Cardiac muscle cell (in vitro differentiated cells and primary cell): Measurements from ENCODE around the gene TRIO. TPM values are rescaled to one million over a fixed set of nuclear protein-coding genes. Genes with fewer than 3 reads are reported as not detected.

Experiments
- DNase-seq, 2 donors: peaks; one replicate each; pipeline versions ENCODE4 v3.0.0 to v3.0.0-alpha.2; 2010 to 2017; ENCODE audit warnings: low read depth in 1 of 2, low spot score in 1 of 2
- H3K27ac ChIP-seq: fragments of 200-600 bp; sonication (generic); 2 replicates; pipeline ENCODE4 v1.5.1; 2016
- H3K27me3 ChIP-seq: fragments of 200-600 bp; sonication (generic); 2 replicates; pipeline ENCODE4 v1.6.0; 2016; ENCODE audit warnings: control low read depth
- H3K36me3 ChIP-seq: fragments of 200-600 bp; sonication (generic); 2 replicates; pipeline ENCODE4 v1.5.1; 2016; ENCODE audit warnings: control low read depth
- H3K4me1 ChIP-seq: fragments of 200-600 bp; sonication (generic); 2 replicates; pipeline ENCODE4 v1.8.1; 2017; ENCODE audit warnings: low read depth, mild to moderate bottlenecking, mixed run types
- H3K4me3 ChIP-seq: fragments of 200-600 bp; sonication (generic); 2 replicates; pipeline ENCODE4 v1.5.1; 2016; ENCODE audit warnings: mild to moderate bottlenecking
- H3K9me3 ChIP-seq: fragments of 200-600 bp; sonication (generic); 2 replicates; pipeline ENCODE4 v1.5.1; 2017; ENCODE audit warnings: low read depth, mild to moderate bottlenecking, control low read depth
- CTCF ChIP-seq: IDR thresholded peaks from 2 replicates; pipeline ENCODE4 v1.5.1; 2012; ENCODE audit warnings: low read depth, mild to moderate bottlenecking, low read length
- polyA plus RNA-seq: library from polyadenylated mRNA; unstranded; fragments of >200 nt; fragmentation: Nextera tagmentation; extraction: Ambion mirVana; gene quantifications from 2 replicates; pipeline ENCODE4 v1.2.1, GENCODE V29; 2016
- total RNA-seq: library from RNA; depleted of rRNA; stranded (reverse); fragments of >200 nt; gene quantifications from 2 replicates; pipeline ENCODE4 v1.2.3, GENCODE V29; 2016

TRIO gene
- total and polyA plus RNA-seq, 2 experiments from 2014 or later, result 15.5 to 104 TPM

GRCh38 chr5:14479143-14479696, 336.1 kb downstream of the TRIO start:
- TF ChIP-seq CTCF, result no peak
- Histone ChIP-seq H3K27ac (no peak overlapping the region), H3K4me3 (no peak overlapping the region), H3K4me1 (no peaks in the 10 kb centered on the region), H3K27me3 (no peaks in the 10 kb centered on the region), H3K9me3 (no peaks in the 10 kb centered on the region), H3K36me3 (peaks cover 66% of the 10 kb centered on the region)
- no peak for DNase-seq

- no peaks in the 10 kb centered on the region for H3K27me3 ChIP-seq
- no peaks in the 10 kb centered on the region for H3K4me1 ChIP-seq
- peaks cover 74% of the 10 kb centered on the region for H3K36me3 ChIP-seq
- DNase-seq, result no peak
- no peak overlapping the region for H3K4me3 ChIP-seq
- no peak for TF ChIP-seq CTCF
- no peak overlapping the region for H3K27ac ChIP-seq
- H3K9me3 ChIP-seq, result no peaks in the 10 kb centered on the region
Measured at GRCh38 chr5:14481349-14481748, 338.2 kb downstream of the TRIO start.

GRCh38 chr5:14482085-14482484, 338.9 kb downstream of the TRIO start:
- no peak for DNase-seq
- Histone ChIP-seq H3K9me3 (no peaks in the 10 kb centered on the region), H3K36me3 (peaks cover 69% of the 10 kb centered on the region), H3K27ac (no peak overlapping the region), H3K4me3 (no peak overlapping the region), H3K4me1 (no peaks in the 10 kb centered on the region), H3K27me3 (no peaks in the 10 kb centered on the region)
- TF ChIP-seq CTCF, result no peak

- H3K27me3 ChIP-seq, result no peaks in the 10 kb centered on the region
- no peak for TF ChIP-seq CTCF
- no peaks in the 10 kb centered on the region for H3K9me3 ChIP-seq
- no peaks in the 10 kb centered on the region for H3K4me1 ChIP-seq
- no peak for DNase-seq
- H3K27ac ChIP-seq, result no peak overlapping the region
- peaks cover 65% of the 10 kb centered on the region for H3K36me3 ChIP-seq
- H3K4me3 ChIP-seq, result no peak overlapping the region
Measured at GRCh38 chr5:14483504-14484157, 340.5 kb downstream of the TRIO start.

GRCh38 chr5:14486486-14486885, 343.3 kb downstream of the TRIO start:
- no peaks in the 10 kb centered on the region for H3K4me1 ChIP-seq
- no peaks in the 10 kb centered on the region for H3K27me3 ChIP-seq
- TF ChIP-seq CTCF, result no peak
- no peaks in the 10 kb centered on the region for H3K9me3 ChIP-seq
- no peak overlapping the region for H3K27ac ChIP-seq
- DNase-seq, result no peak
- H3K36me3 ChIP-seq, result peaks cover 44% of the 10 kb centered on the region
- H3K4me3 ChIP-seq, result no peak overlapping the region
